K562 (cell line): ENCODE results near the gene ZBTB46. TPM values are rescaled to one million over a fixed set of nuclear protein-coding genes. Genes with fewer than 3 reads are reported as not detected.

Experiments used
- ATAC-seq: fragments of 200-7000 bp; cut with Tn5 transposase; 3 replicates; pipeline ENCODE4 v1.9.1; 2020; ENCODE audit warnings: moderate library complexity
- BruUV-seq: library from RNA; stranded (reverse); fragments of 400-500 nt; replicated peaks from 2 replicates; lab custom pipeline; 2021; lab: Mats Ljungman, UMichigan
- CTCF ChIA-PET: fragments of 300-600 bp; formaldehyde crosslinking; extraction: SDS; loops from one replicate; lab custom pipeline; 2021; ENCODE audit warnings: low intra/inter-chr PET ratio; lab: Yijun Ruan, JAX
- POLR2A ChIA-PET: fragments of 300-600, 350-650 bp; sonication (Branson Sonifier 250); formaldehyde crosslinking; extraction: SDS; loops from one replicate; lab custom pipeline; 2021; ENCODE audit warnings: antibody characterized with exemption, inconsistent platforms; lab: Yijun Ruan, JAX
- DNase-seq, 4 experiments: peaks; one replicate each; pipeline versions ENCODE4 v3.0.0 to v3.0.0-alpha.2; 2011 to 2018; ENCODE audit warnings: low spot score in 3 of 4, mixed read lengths in 3 of 4; ENCODE audit errors: extremely low read depth in 1 of 4
- FAIRE-seq: peaks from 2 replicates; lab custom pipeline; 2011; peaks lifted over from hg19 to GRCh38; lab: Jason Lieb, UNC
- H2AFZ ChIP-seq: 2 replicates; pipeline ENCODE4 v1.6.0; 2011; ENCODE audit warnings: low read depth, low read length, control low read depth, inconsistent platforms
- H3K27ac ChIP-seq: fragments of 200-600 bp; 3 replicates; pipeline ENCODE4 v1.8.0; 2011; ENCODE audit warnings: low read depth, mild to moderate bottlenecking, control low read depth, inconsistent platforms, low read length, moderate library complexity, mixed read lengths; ENCODE audit errors: extremely low read depth
- H3K27me3 ChIP-seq, 2 experiments: fragments of 300-600 bp in 1 of 2; 2 replicates in 1 of 2; 3 replicates in 1 of 2; pipeline versions ENCODE4 v1.6.0 to v1.8.0; 2011; ENCODE audit warnings: inconsistent platforms in 2 of 2, low read length in 2 of 2, mild to moderate bottlenecking in 1 of 2, mixed read lengths in 1 of 2, moderate library complexity in 1 of 2; ENCODE audit not compliant: control insufficient read depth in 2 of 2, insufficient read depth in 2 of 2
- H3K36me3 ChIP-seq: fragments of 300-600 bp; 3 replicates; pipeline ENCODE4 v1.8.0; 2011; ENCODE audit warnings: mild to moderate bottlenecking, low read length, inconsistent platforms; ENCODE audit not compliant: control insufficient read depth, insufficient read depth
- H3K4me1 ChIP-seq, 2 experiments: fragments of 200-600 bp in 1 of 2; replicated peaks in 1 of 2; 2 replicates in 1 of 2; 3 replicates in 1 of 2; pipeline versions ENCODE4 v1.5.1 to v1.8.0; 2011; ENCODE audit warnings: inconsistent platforms in 2 of 2, low read length in 2 of 2, mild to moderate bottlenecking in 1 of 2, mixed read lengths in 1 of 2, moderate library complexity in 1 of 2; ENCODE audit not compliant: control insufficient read depth in 2 of 2, insufficient read depth in 2 of 2
- H3K4me2 ChIP-seq: 2 replicates; pipeline ENCODE4 v1.6.1; 2011; ENCODE audit warnings: low read length, control low read depth, inconsistent platforms, mixed read lengths; ENCODE audit not compliant: insufficient read depth
- H3K4me3 ChIP-seq: fragments of 200-600 bp; sonication (generic), shearing (Covaris generic); 2 replicates; pipeline ENCODE4 v1.5.1; 2016; ENCODE audit warnings: control low read depth, inconsistent platforms
- H3K79me2 ChIP-seq: fragments of 200-600 bp; 3 replicates; pipeline ENCODE4 v1.8.0; 2011; ENCODE audit warnings: low read length, inconsistent platforms; ENCODE audit not compliant: control insufficient read depth, insufficient read depth
- H3K9ac ChIP-seq, 2 experiments: 2 replicates each; pipeline versions ENCODE4 v1.6.0 to v1.6.1; 2011; ENCODE audit warnings: low read depth in 2 of 2, low read length in 2 of 2, control low read depth in 1 of 2, inconsistent platforms in 1 of 2, mild to moderate bottlenecking in 1 of 2, mixed read lengths in 1 of 2; ENCODE audit not compliant: insufficient read depth in 1 of 2
- H3K9me1 ChIP-seq: one replicate; pipeline ENCODE4 v1.6.0; 2011; ENCODE audit warnings: inconsistent platforms, mild to moderate bottlenecking, low read length, moderate library complexity; ENCODE audit not compliant: control insufficient read depth, insufficient read depth
- H3K9me3 ChIP-seq: replicated peaks from 2 replicates; pipeline ENCODE4 v1.5.1; 2011; ENCODE audit warnings: low read depth, low read length, inconsistent platforms; ENCODE audit not compliant: control insufficient read depth, insufficient read depth
- H4K20me1 ChIP-seq: replicated peaks from 2 replicates; pipeline ENCODE4 v1.6.1; 2011; ENCODE audit warnings: low read length, inconsistent platforms, mixed read lengths; ENCODE audit not compliant: control insufficient read depth, insufficient read depth
- CREM ChIP-seq: IDR thresholded peaks from 2 replicates; pipeline ENCODE4 v1.6.1; 2014; ENCODE audit warnings: antibody characterized with exemption, low read depth
- PHB ChIP-seq: fragments of 250-450 bp; sonication (Bioruptor Pico); IDR thresholded peaks from 2 replicates; pipeline ENCODE4 v1.5.0; 2021
- POLR2AphosphoS2 ChIP-seq: IDR thresholded peaks from 2 replicates; pipeline ENCODE4 v1.6.1; 2012; ENCODE audit warnings: low read length, improper control_type of control experiment
- RBM34 ChIP-seq: fragments of 200-400 bp; formaldehyde crosslinking; IDR thresholded peaks from 2 replicates; pipeline ENCODE4 v1.6.1; 2018; ENCODE audit warnings: low read length, borderline replicate concordance; ENCODE audit not compliant: insufficient read depth
- SETDB1 ChIP-seq: IDR thresholded peaks from one replicate; pipeline ENCODE4 v1.6.1; 2012; ENCODE audit warnings: low read length, control low read depth, inconsistent platforms
- SPI1 ChIP-seq: IDR thresholded peaks from 2 replicates; pipeline ENCODE4 v1.6.1; 2011; ENCODE audit warnings: low read depth, low read length, control low read depth, borderline replicate concordance
- SREBF2 ChIP-seq: sonication (generic); formaldehyde crosslinking; IDR thresholded peaks from 2 replicates; pipeline ENCODE4 v1.4.0; 2020; ENCODE audit warnings: mild to moderate bottlenecking, missing genetic modification reagents
- ZNF3 ChIP-seq: fragments of 250-450 bp; sonication (Bioruptor Pico); IDR thresholded peaks from 2 replicates; pipeline ENCODE4 v1.5.0; 2021; ENCODE audit warnings: mild to moderate bottlenecking, moderate library complexity
- WGBS: fragments of 100-300 bp; shearing (Covaris generic); methylation state at CpG from one replicate; pipeline ENCODE4 v1.1.6; 2016; ENCODE audit warnings: low coverage, mixed read lengths; ENCODE audit not compliant: insufficient coverage; ENCODE audit errors: missing lambda C conversion rate; 5-methylcytosine and 5-hydroxymethylcytosine counted together
- in situ Hi-C: fragments of 300-500 bp; cut with MboI; formaldehyde crosslinking; loops from 4 replicates; pipeline ENCODE4 v1.15.0; 2018; ENCODE audit warnings: inconsistent platforms, mixed read lengths
- intact Hi-C: fragments of 100-400 bp; cut with micrococcal nuclease; formaldehyde crosslinking; loops from 2 replicates; pipeline ENCODE4 v1.14.2; 2022
- polyA plus RNA-seq, 8 experiments: library from polyadenylated mRNA; depleted of rRNA in 4 of 8; stranded (reverse) in 5 of 8; unstranded in 3 of 8; fragments of >200 nt; fragmentation: Nextera tagmentation in 2 of 8; fragmentation: Illumina TruSeq in 1 of 8; extraction: Ambion mirVana in 2 of 8; extraction: Trizol in 1 of 8; gene quantifications; 2 replicates each; pipeline versions ENCODE4 v1.2.1 to v1.2.3, GENCODE V29; 2011 to 2014; ENCODE audit warnings: inconsistent platforms in 1 of 8, missing spikeins in 1 of 8
- total RNA-seq, 7 experiments: library from RNA; depleted of rRNA in 6 of 7; stranded (reverse); fragments of >200 nt in 6 of 7; fragmentation: Illumina TruSeq in 2 of 7; extraction: Trizol in 2 of 7; gene quantifications; 2 replicates each; pipeline versions ENCODE4 v1.2.1 to v1.2.3, GENCODE V29; 2011 to 2021; ENCODE audit warnings: low replicate concordance in 1 of 7
- TF ChIP-seq, protein P1 (sequence below): IDR thresholded peaks from 2 replicates; pipeline ENCODE4 v1.6.1; 2011; ENCODE audit not compliant: insufficient read length; ENCODE audit errors: extremely low read depth
- TF ChIP-seq, protein P2 (sequence below), 3 experiments: IDR thresholded peaks in 2 of 3; conservative IDR thresholded peaks in 1 of 3; 2 replicates each; pipeline ENCODE4 v1.5.1; 2011 to 2012; ENCODE audit warnings: low read length in 3 of 3, mild to moderate bottlenecking in 3 of 3, control low read depth in 2 of 3, improper control_type of control experiment in 1 of 3, inconsistent platforms in 1 of 3, low read depth in 1 of 3, mixed read lengths in 1 of 3, moderate library complexity in 1 of 3; ENCODE audit not compliant: insufficient read depth in 2 of 3

Gene ZBTB46
- total and polyA plus RNA-seq, 9 of the 15 experiments (the other 6 are each of a cell fraction or from before 2014, with no cell fraction given): 0.29 to 4.1 (median 1.1) TPM

DNA sequence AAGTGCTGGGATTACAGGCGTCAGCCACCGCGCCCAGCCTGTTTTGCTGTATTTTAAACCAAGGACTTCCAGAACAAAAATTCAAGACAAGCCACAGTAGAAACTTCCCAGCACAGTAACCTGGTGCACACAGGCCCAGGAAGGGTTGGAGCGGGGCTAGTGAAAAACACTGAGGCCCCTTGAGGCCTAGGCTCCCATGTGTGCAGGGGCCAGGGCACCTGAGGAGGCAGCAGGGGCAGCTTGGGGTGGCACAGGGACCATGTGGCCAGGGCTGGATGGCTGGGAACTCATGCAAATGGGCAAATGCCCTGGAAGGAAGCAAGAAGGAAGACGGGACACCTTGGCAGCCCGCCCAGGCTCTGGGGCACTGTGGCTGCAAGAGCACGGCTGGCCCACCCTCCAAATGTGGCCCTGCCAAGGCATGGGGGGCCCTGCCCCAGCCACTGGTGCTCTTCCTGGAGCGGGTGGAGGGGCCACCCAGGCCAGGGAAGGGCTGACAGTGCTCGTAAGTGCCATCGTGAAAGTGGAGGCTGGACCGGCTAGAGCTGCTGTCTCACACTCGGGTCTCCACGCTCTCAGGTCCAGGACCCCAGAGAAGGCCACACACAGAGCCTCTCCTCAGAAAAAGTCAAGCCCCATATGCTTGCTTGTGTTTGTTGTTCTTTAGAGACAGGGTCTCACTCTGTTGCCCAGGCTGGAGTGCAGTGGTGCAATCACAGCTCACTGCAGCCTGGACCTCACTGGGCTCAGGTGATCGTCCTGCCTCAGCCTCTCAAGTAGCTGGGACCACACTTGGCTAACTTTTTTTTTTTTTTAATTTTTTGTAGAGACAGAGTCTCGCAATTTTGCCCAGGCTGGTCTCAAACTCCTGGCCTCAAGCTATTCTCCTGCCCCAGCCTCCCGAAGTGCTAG, 81.2 kb downstream of the ZBTB46 start:
- no peaks in the 10 kb centered on the region for H3K36me3 ChIP-seq
- WGBS: 89% methylated on average over 15 of the region's 16 CpGs
- no peaks in the 10 kb centered on the region for H3K9me3 ChIP-seq
- H3K9ac ChIP-seq: peak overlapping the region in 1 of 2 experiments; percentile 57; a peak in 1 of 4 replicates
- H3K27ac ChIP-seq: no peak overlapping the region; the same call in 2 of the 3 replicates
- no peaks in the 10 kb centered on the region for H3K9me1 ChIP-seq
- no peaks in the 10 kb centered on the region for H3K27me3 ChIP-seq
- no peak overlapping the region for H2AFZ ChIP-seq
- in situ Hi-C loops: no loop called here
- no peak overlapping the region for H3K4me3 ChIP-seq
- peaks cover 9 to 71% of the 10 kb centered on the region in 2 experiments for H3K4me1 ChIP-seq
- H3K4me2 ChIP-seq: no peak overlapping the region
- ChIA-PET CTCF (no interaction called here), POLR2A (interaction anchor here (0.9 to 1.4 kb wide), 2 partner anchors 9 to 11 kb away, joined by 3 to 5 read pairs; no protein-coding TSS in a partner anchor)
- FAIRE-seq (no peak), ATAC-seq (no peak), DNase-seq (no peak)
- BruUV-seq: no TSS peak
- intact Hi-C loops: no loop called here
- no peaks in the 10 kb centered on the region for H3K79me2 ChIP-seq
- H4K20me1 ChIP-seq: no peaks in the 10 kb centered on the region
- TF ChIP-seq POLR2AphosphoS2 (no peak), PHB (no peak), ZNF3 (CRISPR knock-in tag) (no peak), SPI1 (no peak), RBM34 (no peak), SETDB1 (no peak), CREM (no peak), SREBF2 (CRISPR knock-in tag) (no peak)
- TF ChIP-seq, protein P1, sequence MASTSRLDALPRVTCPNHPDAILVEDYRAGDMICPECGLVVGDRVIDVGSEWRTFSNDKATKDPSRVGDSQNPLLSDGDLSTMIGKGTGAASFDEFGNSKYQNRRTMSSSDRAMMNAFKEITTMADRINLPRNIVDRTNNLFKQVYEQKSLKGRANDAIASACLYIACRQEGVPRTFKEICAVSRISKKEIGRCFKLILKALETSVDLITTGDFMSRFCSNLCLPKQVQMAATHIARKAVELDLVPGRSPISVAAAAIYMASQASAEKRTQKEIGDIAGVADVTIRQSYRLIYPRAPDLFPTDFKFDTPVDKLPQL: no peak
- TF ChIP-seq, protein P2, sequence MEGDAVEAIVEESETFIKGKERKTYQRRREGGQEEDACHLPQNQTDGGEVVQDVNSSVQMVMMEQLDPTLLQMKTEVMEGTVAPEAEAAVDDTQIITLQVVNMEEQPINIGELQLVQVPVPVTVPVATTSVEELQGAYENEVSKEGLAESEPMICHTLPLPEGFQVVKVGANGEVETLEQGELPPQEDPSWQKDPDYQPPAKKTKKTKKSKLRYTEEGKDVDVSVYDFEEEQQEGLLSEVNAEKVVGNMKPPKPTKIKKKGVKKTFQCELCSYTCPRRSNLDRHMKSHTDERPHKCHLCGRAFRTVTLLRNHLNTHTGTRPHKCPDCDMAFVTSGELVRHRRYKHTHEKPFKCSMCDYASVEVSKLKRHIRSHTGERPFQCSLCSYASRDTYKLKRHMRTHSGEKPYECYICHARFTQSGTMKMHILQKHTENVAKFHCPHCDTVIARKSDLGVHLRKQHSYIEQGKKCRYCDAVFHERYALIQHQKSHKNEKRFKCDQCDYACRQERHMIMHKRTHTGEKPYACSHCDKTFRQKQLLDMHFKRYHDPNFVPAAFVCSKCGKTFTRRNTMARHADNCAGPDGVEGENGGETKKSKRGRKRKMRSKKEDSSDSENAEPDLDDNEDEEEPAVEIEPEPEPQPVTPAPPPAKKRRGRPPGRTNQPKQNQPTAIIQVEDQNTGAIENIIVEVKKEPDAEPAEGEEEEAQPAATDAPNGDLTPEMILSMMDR (IDR thresholded peaks at IDR 0.05 in 2 of 3, conservative IDR thresholded peaks at IDR 0.05 in 1 of 3; ENCODE audit: insufficient read depth in 2 of 3, low read depth in 1 of 3, low read length in 3 of 3): no peak
